VCaP (cell line): Measurements from ENCODE around the gene PSKH1.
A peak's percentile ranks its signal among the peaks of the same experiment; 100 is the strongest.
"Not testable (repeated sequence)": the region's sequence is repeated elsewhere in the genome, so short reads cannot be mapped to it uniquely, and the experiment has no call there.

Experiments used
- H3K27ac ChIP-seq: fragments of 450-650 bp; 2 replicates; pipeline ENCODE4 v1.5.1; 2017
- CTCF ChIP-seq: fragments of 450-650 bp; conservative IDR thresholded peaks from 2 replicates; pipeline ENCODE4 v1.5.1; 2017; ENCODE audit warnings: mild to moderate bottlenecking, moderate library complexity

The PSKH1 gene

GRCh38 chr16:67967183-67967957, 74.3 kb downstream of the PSKH1 start:
- no peak for TF ChIP-seq CTCF
- H3K27ac ChIP-seq, result no peak overlapping the region

DNA sequence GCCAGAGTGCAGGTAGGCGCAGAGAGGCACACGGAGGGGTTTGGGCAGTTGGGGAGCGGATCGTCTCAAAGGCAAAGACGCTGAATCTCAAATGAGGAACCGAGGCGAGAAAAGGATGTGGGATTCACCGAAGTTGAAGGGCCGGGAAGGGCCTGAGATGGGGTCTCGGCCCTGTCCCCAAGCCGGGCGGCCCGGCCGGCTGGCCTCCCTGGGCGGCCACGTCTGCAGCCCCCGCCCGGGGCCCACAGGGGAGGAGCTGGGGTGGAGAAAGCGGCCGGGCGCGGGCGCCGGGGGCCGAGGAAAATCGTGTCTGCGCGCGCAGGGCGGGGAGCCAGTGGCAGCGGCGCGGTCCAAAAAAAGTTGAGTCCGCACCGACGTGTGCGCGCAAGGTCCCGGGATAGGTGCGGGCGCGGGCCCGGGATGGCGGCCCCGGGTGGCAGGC, 74.9 kb downstream of the PSKH1 start:
- peak overlapping the region; percentile 24; the same call in 1 of the 2 replicates for H3K27ac ChIP-seq
- no peak for TF ChIP-seq CTCF

GRCh38 chr16:67968400-67969253, 75.6 kb downstream of the PSKH1 start, which contains the start of gene SLC12A4:
SLC12A4 (minus strand) TSS chr16:67968637; CDS start chr16:67968553, 84 bp downstream.
- no peak for TF ChIP-seq CTCF
- peak within 1 kb of the TSS; percentile 24; the same call in 1 of the 2 replicates for H3K27ac ChIP-seq

- no peak for TF ChIP-seq CTCF
- H3K27ac ChIP-seq, result peak overlapping the region; percentile 24; the same call in 1 of the 2 replicates
Observed at GRCh38 chr16:67969254-67970039, 76.4 kb downstream of the PSKH1 start.

DNA sequence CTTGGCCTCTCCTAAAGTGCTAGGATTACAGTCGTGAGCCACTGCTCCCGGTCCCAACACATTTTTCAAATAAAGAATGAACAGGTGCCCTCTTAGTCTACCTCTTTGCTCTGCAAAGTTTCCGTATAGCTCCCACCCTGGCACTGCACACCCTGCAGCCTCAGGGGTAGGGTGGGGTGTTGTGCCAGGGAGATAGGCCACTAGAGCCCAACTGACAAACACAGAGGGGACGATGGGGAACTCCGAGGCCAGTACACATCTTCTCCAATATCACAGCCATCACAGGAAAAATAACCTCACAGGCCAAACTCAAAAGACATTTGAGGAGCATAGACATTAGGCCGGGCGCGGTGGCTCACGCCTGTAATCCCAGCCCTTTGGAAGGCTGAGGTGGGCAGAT, 78.1 kb downstream of the PSKH1 start:
- no peak overlapping the region for H3K27ac ChIP-seq
- TF ChIP-seq CTCF, result no peak

DNA sequence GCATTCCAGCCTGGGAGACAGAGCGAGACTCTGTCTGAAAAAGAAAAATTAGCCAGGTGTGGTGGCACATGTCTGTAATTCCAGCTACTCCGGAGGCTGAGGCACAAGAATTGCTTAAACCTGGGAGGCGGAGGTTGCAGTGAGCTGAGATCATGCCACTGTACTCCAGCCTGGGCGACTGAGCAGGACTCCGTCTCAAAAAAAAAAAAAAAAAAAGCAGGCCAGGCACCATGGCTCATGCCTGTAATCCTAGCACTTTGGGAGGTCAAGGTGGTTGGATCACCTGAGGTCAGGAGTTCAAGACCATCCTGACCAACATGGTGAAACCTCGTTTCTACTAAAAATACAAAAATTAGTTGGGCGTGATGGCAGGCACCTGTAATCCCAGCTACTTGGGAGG, 79.2 kb downstream of the PSKH1 start:
- not testable (repeated sequence) for H3K27ac ChIP-seq

- no peak for TF ChIP-seq CTCF
- H3K27ac ChIP-seq, result no peak overlapping the region
Observed at GRCh38 chr16:67975321-67976105, 82.5 kb downstream of the PSKH1 start.
